B cell (primary cell): ENCODE data around the gene DCAF4. TPM values are rescaled to one million over a fixed set of nuclear protein-coding genes. Genes with fewer than 3 reads are reported as not detected.
"Not testable (repeated sequence)": the region's sequence is repeated elsewhere in the genome, so short reads cannot be mapped to it uniquely, and the experiment has no call there.

Source experiments
- ATAC-seq: fragments of 200-7000 bp; cut with Tn5 transposase; one replicate; pipeline ENCODE4 v1.10.0; 2021; ENCODE audit warnings: low read depth, mild to moderate bottlenecking, moderate number of reproducible peaks, moderate library complexity
- CTCF ChIA-PET: fragments of 350-600 bp; sonication (Branson Sonifier 250); formaldehyde crosslinking; loops from one replicate; lab custom pipeline; 2021; ENCODE audit warnings: antibody characterized with exemption, inconsistent platforms; lab: Charles Lee
- POLR2A ChIA-PET: fragments of 350-600 bp; sonication (Branson Sonifier 250); formaldehyde crosslinking; loops from one replicate; lab custom pipeline; 2021; ENCODE audit warnings: antibody characterized with exemption; lab: Charles Lee
- DNase-seq: peaks from one replicate; pipeline ENCODE4 v3.0.0; 2013
- H2AFZ ChIP-seq: 2 replicates; pipeline ENCODE4 v1.6.1; 2012; ENCODE audit warnings: mild to moderate bottlenecking, low read depth, low read length; ENCODE audit not compliant: insufficient read depth, poor library complexity, severe bottlenecking
- H3K27ac ChIP-seq, 2 donors: 1 replicate in 1 of 2; 2 replicates in 1 of 2; pipeline ENCODE4 v1.5.1; 2012 to 2013; ENCODE audit warnings: low read length in 2 of 2, mild to moderate bottlenecking in 2 of 2, moderate library complexity in 1 of 2
- H3K27me3 ChIP-seq, 4 experiments: fragments of 200-600 bp in 1 of 4; sonication (generic) in 1 of 4; replicated peaks in 1 of 4; 1 replicate in 2 of 4; 2 replicates in 2 of 4; pipeline versions ENCODE4 v1.6.1 to v1.7.0; 2013 to 2016; ENCODE audit warnings: low read length in 3 of 4, mild to moderate bottlenecking in 2 of 4, mixed read lengths in 1 of 4, moderate library complexity in 1 of 4; ENCODE audit not compliant: insufficient read depth in 4 of 4, control insufficient read depth in 3 of 4; ENCODE audit errors: control extremely low read depth in 1 of 4
- H3K36me3 ChIP-seq, 2 experiments: replicated peaks in 1 of 2; 1 replicate in 1 of 2; 2 replicates in 1 of 2; pipeline versions ENCODE4 v1.6.1 to v1.7.1; 2013; ENCODE audit warnings: low read length in 1 of 2; ENCODE audit not compliant: insufficient read depth in 2 of 2, control insufficient read depth in 1 of 2; ENCODE audit errors: control extremely low read depth in 1 of 2, extremely low read depth in 1 of 2
- H3K4me1 ChIP-seq, 2 donors: fragments of 200-600 bp in 1 of 2; sonication (generic) in 1 of 2; 1 replicate in 1 of 2; 2 replicates in 1 of 2; pipeline versions ENCODE4 v1.5.1 to v1.6.1; 2013 to 2017; ENCODE audit warnings: low read length in 2 of 2; ENCODE audit not compliant: control insufficient read depth in 2 of 2, insufficient read depth in 2 of 2
- H3K4me2 ChIP-seq: replicated peaks from 2 replicates; pipeline ENCODE3; 2012; ENCODE audit warnings: mild to moderate bottlenecking, low read depth, low read length; ENCODE audit not compliant: poor library complexity, severe bottlenecking
- H3K4me3 ChIP-seq, 5 experiments: fragments of 200-600 bp in 1 of 5; sonication (generic) in 1 of 5; 1 replicate in 3 of 5; 2 replicates in 2 of 5; pipeline versions ENCODE4 v1.5.1 to v1.7.0; 2011 to 2016; ENCODE audit warnings: low read length in 4 of 5, mild to moderate bottlenecking in 4 of 5, low read depth in 2 of 5, control low read depth in 1 of 5, moderate library complexity in 1 of 5; ENCODE audit not compliant: insufficient read depth in 1 of 5; ENCODE audit errors: control extremely low read depth in 1 of 5, extremely low read depth in 1 of 5
- H3K79me2 ChIP-seq: fragments of 200-600 bp; sonication (generic); one replicate; pipeline ENCODE4 v1.6.0; 2016; ENCODE audit warnings: low read length; ENCODE audit not compliant: control insufficient read depth, insufficient read depth
- H3K9ac ChIP-seq: fragments of 200-600 bp; sonication (generic); 2 replicates; pipeline ENCODE4 v1.6.1; 2017; ENCODE audit warnings: mild to moderate bottlenecking, low read length, moderate library complexity
- H3K9me3 ChIP-seq, 3 donors: one replicate each; pipeline versions ENCODE4 v1.6.1 to v1.7.1; 2013; ENCODE audit warnings: low read length in 2 of 3; ENCODE audit not compliant: control insufficient read depth in 2 of 3, insufficient read depth in 1 of 3; ENCODE audit errors: control extremely low read depth in 1 of 3
- H4K20me1 ChIP-seq: 2 replicates; pipeline ENCODE4 v1.6.0; 2012; ENCODE audit warnings: mild to moderate bottlenecking, low read length; ENCODE audit not compliant: insufficient read depth, control insufficient read depth, poor library complexity, severe bottlenecking
- H3K27ac Mint-ChIP-seq: one replicate; pipeline ENCODE4 v1.8.0; 2021; ENCODE audit warnings: mixed read lengths
- H3K27me3 Mint-ChIP-seq: one replicate; pipeline ENCODE4 v1.8.0; 2021; ENCODE audit warnings: mixed read lengths
- H3K4me1 Mint-ChIP-seq: one replicate; pipeline ENCODE4 v1.8.0; 2021; ENCODE audit warnings: mixed read lengths
- H3K4me3 Mint-ChIP-seq: one replicate; pipeline ENCODE4 v1.8.0; 2021; ENCODE audit warnings: mixed read lengths
- H3K9me3 Mint-ChIP-seq: one replicate; pipeline ENCODE4 v1.8.0; 2022; ENCODE audit warnings: mixed read lengths; ENCODE audit not compliant: insufficient read depth
- CTCF ChIP-seq: fragments of 200-600 bp; IDR thresholded peaks from one replicate; pipeline ENCODE4 v1.8.0; 2022; ENCODE audit warnings: antibody characterized with exemption, mild to moderate bottlenecking
- EZH2 ChIP-seq: IDR thresholded peaks from 2 replicates; pipeline ENCODE4 v1.6.1; 2012; ENCODE audit warnings: borderline replicate concordance, low read depth, mild to moderate bottlenecking, moderate library complexity, low read length; ENCODE audit not compliant: insufficient read depth, poor library complexity, severe bottlenecking
- WGBS: methylation state at CpG from one replicate; pipeline ENCODE4 v1.1.5; 2013; ENCODE audit warnings: missing lambda C conversion rate; ENCODE audit not compliant: insufficient coverage; 5-methylcytosine and 5-hydroxymethylcytosine counted together
- intact Hi-C: fragments of 100-400 bp; cut with micrococcal nuclease; formaldehyde crosslinking; loops from one replicate; pipeline ENCODE4 v1.10.0; 2022
- polyA plus RNA-seq: library from polyadenylated mRNA; depleted of rRNA; stranded (reverse); fragments of >200 nt; gene quantifications from 2 replicates; pipeline ENCODE4 v1.2.3, GENCODE V29; 2012
- total RNA-seq, 2 donors: library from RNA; stranded (reverse); fragments of 120-200 nt in 1 of 2; gene quantifications; 1 replicate in 1 of 2; 2 replicates in 1 of 2; pipeline versions ENCODE4 v1.2.3 to v1.2.4, GENCODE V29; 2013 to 2022

Gene DCAF4
- total and polyA plus RNA-seq, 2 donors (not counting 1 experiment from before 2014, with no cell fraction given) = 35.3 to 54.6 TPM

- POLR2A ChIA-PET = interaction anchor here (0.7 kb wide), 1 partner anchor 28 kb away, joined by 3 read pairs; no protein-coding TSS in a partner anchor
- no peak for TF ChIP-seq CTCF
- no peak for TF ChIP-seq EZH2
- no peaks in the 10 kb centered on the region for H3K9me3 ChIP-seq
- no peak overlapping the region for H3K27ac Mint-ChIP-seq
- H3K9ac ChIP-seq = no peak overlapping the region
- no peak for ATAC-seq
- no peaks in the 10 kb centered on the region for H3K27me3 Mint-ChIP-seq
- no peak overlapping the region for H3K27ac ChIP-seq
- no peak overlapping the region for H3K4me2 ChIP-seq
- H3K79me2 ChIP-seq = peaks cover 39% of the 10 kb centered on the region
- WGBS = 100% methylated on average over 1 of the region's 6 CpGs
- intact Hi-C loops = no loop called here
- H2AFZ ChIP-seq = no peak overlapping the region
- no peak overlapping the region for H3K4me3 ChIP-seq
- peaks cover 2% of the 10 kb centered on the region for H3K4me1 Mint-ChIP-seq
- H3K36me3 ChIP-seq = peaks cover 3 to 11% of the 10 kb centered on the region in 2 experiments
- no peaks in the 10 kb centered on the region for H3K9me3 Mint-ChIP-seq
- CTCF ChIA-PET = no interaction called here
- no peaks in the 10 kb centered on the region for H3K4me1 ChIP-seq
- peaks cover 10% of the 10 kb centered on the region for H4K20me1 ChIP-seq
- no peak overlapping the region for H3K4me3 Mint-ChIP-seq
- DNase-seq = no peak
- H3K27me3 ChIP-seq = no peaks in the 10 kb centered on the region
Measured at GRCh38 chr14:73003681-73004080, 77.4 kb downstream of the DCAF4 start.

GRCh38 chr14:73004641-73005040 lies 78.4 kb downstream of the DCAF4 start:
- CTCF ChIA-PET = not testable (repeated sequence)

More at GRCh38 chr14:73004641-73005040, 78.4 kb downstream of the DCAF4 start:
- H3K9ac ChIP-seq, H3K9me3 ChIP-seq, H3K4me2 ChIP-seq, H3K4me3 ChIP-seq, intact Hi-C loops, POLR2A ChIA-PET, H3K27me3 ChIP-seq, H2AFZ ChIP-seq, H3K9me3 Mint-ChIP-seq, H3K27ac ChIP-seq, H3K4me3 Mint-ChIP-seq, H3K4me1 Mint-ChIP-seq, DNase-seq, H3K4me1 ChIP-seq, H3K27me3 Mint-ChIP-seq, ATAC-seq, H3K27ac Mint-ChIP-seq: not testable (repeated sequence)
- peaks cover 6 to 19% of the 10 kb centered on the region in 2 experiments for H3K36me3 ChIP-seq
- peaks cover 43% of the 10 kb centered on the region for H3K79me2 ChIP-seq
- H4K20me1 ChIP-seq = peaks cover 20% of the 10 kb centered on the region
- WGBS = 100% methylated on average over 3 of the region's 9 CpGs
